NB4 (cell line): ENCODE data around the gene OR4D11.
"Not testable (repeated sequence)": the region's sequence is repeated elsewhere in the genome, so short reads cannot be mapped to it uniquely, and the experiment has no call there.

Experiments
- DNase-seq: peaks from one replicate; pipeline ENCODE4 v3.0.0; 2010; ENCODE audit warnings: low read depth
- H3K4me3 ChIP-seq: one replicate; pipeline ENCODE4 v1.5.1; 2011; ENCODE audit warnings: mild to moderate bottlenecking, low read depth, low read length, moderate library complexity
- CTCF ChIP-seq: IDR thresholded peaks from one replicate; pipeline ENCODE4 v1.5.1; 2012; ENCODE audit warnings: low read depth, low read length
- MAX ChIP-seq: IDR thresholded peaks from 2 replicates; pipeline ENCODE4 v1.6.1; 2011; ENCODE audit warnings: low read depth, low read length
- MYC ChIP-seq: IDR thresholded peaks from 2 replicates; pipeline ENCODE4 v1.6.1; 2011; ENCODE audit warnings: low read depth, low read length
- POLR2A ChIP-seq: IDR thresholded peaks from 2 replicates; pipeline ENCODE4 v1.6.1; 2011; ENCODE audit warnings: mild to moderate bottlenecking; ENCODE audit not compliant: insufficient read length; ENCODE audit errors: extremely low read depth

The OR4D11 gene

GRCh38 chr11:59475176-59475575 is 28.2 kb upstream of the OR4D11 start:
- DNase-seq = no peak
- TF ChIP-seq MYC (no peak), MAX (no peak), POLR2A (no peak), CTCF (no peak)
- no peak overlapping the region for H3K4me3 ChIP-seq

GRCh38 chr11:59479906-59480305 is 23.5 kb upstream of the OR4D11 start:
- no peak for DNase-seq
- TF ChIP-seq MAX (no peak), POLR2A (no peak), MYC (no peak), CTCF (no peak)
- no peak overlapping the region for H3K4me3 ChIP-seq

- no peak for TF ChIP-seq POLR2A
- no peak for TF ChIP-seq MYC
- no peak for TF ChIP-seq MAX
- no peak for DNase-seq
Observed at GRCh38 chr11:59480359-59480758, 23.0 kb upstream of the OR4D11 start.

GRCh38 chr11:59501931-59502330 is 1.4 kb upstream of the OR4D11 start:
- TF ChIP-seq MYC (no peak), POLR2A (no peak), MAX (no peak), CTCF (no peak)
- DNase-seq = no peak

More at GRCh38 chr11:59480359-59480758, 23.0 kb upstream of the OR4D11 start:
- H3K4me3 ChIP-seq = no peak overlapping the region

GRCh38 chr11:59510941-59511589 is 7.7 kb downstream of the OR4D11 start, which contains the start of gene OR4D9:
TSS of gene OR4D9 (plus strand) at chr11:59511539. CDS start at chr11:59514913, 3,374 bp downstream.
- no peak for TF ChIP-seq CTCF
- no peak for TF ChIP-seq POLR2A
- TF ChIP-seq MYC = no peak
- no peak for TF ChIP-seq MAX
- no peak within 1 kb of the TSS for H3K4me3 ChIP-seq
- peak; percentile 57 for DNase-seq

More at GRCh38 chr11:59501931-59502330, 1.4 kb upstream of the OR4D11 start:
- no peak overlapping the region for H3K4me3 ChIP-seq

GRCh38 chr11:59511675-59512074 is 8.3 kb downstream of the OR4D11 start:
- DNase-seq = no peak
- TF ChIP-seq MYC = no peak
- no peak for TF ChIP-seq CTCF
- TF ChIP-seq MAX = no peak
- no peak for TF ChIP-seq POLR2A
- H3K4me3 ChIP-seq = no peak overlapping the region

GRCh38 chr11:59520139-59520538 is 16.8 kb downstream of the OR4D11 start:
- not testable (repeated sequence) for DNase-seq, H3K4me3 ChIP-seq
